Measurements from ENCODE around the gene ABHD5.
A peak's percentile ranks its signal among the peaks of the same experiment; 100 is the strongest.

The ABHD5 gene

DNA sequence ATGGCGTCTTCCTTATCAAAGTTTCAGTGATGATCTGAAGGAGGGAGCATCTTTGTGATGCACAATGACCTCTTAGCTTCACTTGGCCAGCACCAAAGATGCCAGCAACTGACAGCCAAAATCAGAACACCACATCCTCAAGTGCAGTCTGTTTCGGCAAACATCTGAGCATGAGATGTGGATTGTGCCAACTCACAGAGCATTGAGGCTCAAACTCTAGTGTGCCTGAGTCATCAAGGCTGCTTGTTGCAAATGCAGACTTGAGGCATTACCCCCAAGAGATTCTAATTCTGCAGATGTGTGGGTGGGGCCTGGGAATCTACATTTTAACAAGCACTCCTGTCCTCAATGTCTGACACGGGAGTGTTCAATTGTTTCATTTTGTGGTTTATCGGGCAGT lies 35.8 kb downstream of the ABHD5 start:
- DNase-seq: no peak

DNA sequence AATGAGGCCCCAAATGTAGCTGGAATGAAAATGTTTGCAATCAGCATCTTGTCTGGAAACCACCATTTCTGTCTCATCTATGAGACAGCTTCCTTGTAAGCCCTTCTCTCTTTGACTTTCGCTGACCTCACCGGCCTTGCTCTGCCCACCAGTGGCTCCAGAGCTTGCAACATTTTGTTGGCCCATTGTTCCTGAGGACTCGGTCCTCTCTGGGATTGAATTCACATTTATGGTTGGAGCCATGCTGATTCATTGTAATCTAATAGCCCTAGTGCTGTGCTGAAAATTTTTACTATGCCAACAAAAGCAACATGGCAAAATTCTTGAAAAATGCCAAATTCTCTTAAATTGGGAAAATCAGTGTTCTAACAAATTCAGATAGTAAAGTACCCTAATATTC lies 37.2 kb downstream of the ABHD5 start:
- no peak for DNase-seq

DNA sequence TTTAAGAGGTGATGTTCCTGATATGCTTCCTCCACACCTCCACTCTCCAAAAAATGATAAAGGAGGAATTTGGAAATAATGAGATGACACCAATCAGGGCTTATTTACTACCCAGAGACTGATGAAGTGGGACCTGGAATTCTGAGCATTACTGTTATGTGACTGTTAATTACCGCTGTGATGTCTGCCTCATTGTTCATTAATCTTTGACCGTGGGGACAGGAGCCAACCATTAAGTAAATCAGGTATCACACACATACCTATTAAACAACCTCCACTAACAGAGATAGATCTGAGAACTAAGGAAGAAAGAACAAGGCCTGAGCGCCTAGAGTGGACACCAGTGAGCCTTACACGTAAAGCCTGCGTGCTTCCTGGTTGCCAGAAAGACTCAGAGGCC lies 37.7 kb downstream of the ABHD5 start:
- DNase-seq: no peak

DNA sequence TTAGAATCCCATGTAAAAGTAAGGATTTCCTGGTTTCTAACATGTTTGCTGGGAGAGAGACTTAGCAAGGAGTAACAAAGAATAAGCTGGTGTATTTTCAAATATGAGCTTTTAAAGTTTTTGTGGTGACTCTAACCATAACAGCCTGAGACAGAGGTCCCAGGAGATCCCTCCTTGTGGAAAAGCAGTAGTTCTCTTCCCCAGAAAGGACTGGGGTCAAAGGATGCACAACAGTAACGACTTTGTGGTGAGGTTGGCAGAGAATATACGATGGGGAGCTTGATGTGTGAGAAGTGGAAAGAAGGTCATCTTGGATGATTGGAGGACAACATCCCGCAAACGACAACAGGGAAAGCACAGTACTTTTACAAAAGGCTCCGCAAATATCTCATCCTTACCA lies 38.2 kb downstream of the ABHD5 start:
- no peak for DNase-seq

DNA sequence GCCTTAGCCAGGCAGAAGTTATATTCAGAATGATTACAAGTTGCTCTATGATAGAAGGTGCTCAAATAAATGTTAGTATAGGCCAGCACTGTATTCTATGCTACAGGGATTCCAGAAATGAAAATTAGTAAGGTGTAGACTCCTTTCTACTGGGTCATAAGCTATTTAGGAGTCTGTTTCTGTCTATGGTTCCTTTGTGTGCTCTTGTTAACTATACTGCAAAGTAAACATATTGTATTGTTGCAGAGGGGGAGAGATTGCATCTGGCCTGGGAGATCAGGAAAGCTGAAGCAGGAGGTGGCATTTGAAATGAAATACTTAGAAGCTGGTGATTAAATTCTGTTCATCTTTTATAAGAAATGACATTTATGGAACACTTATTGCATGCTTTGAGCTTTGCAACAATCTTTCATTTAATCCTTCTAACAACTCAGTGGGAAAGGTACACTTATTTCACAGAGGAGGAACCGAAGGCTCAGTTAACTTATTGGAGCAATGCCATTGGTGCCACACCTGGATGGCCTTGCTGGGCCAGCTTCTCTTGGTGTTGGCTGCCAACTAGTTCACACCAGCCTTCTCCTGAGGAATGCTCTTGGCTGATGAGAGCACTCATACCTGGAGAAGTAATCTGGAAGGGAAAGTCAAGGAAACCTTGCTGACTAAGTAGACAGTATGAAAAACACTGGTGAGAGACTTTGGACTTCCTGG lies 39.1 kb downstream of the ABHD5 start:
- DNase-seq: no peak

DNA sequence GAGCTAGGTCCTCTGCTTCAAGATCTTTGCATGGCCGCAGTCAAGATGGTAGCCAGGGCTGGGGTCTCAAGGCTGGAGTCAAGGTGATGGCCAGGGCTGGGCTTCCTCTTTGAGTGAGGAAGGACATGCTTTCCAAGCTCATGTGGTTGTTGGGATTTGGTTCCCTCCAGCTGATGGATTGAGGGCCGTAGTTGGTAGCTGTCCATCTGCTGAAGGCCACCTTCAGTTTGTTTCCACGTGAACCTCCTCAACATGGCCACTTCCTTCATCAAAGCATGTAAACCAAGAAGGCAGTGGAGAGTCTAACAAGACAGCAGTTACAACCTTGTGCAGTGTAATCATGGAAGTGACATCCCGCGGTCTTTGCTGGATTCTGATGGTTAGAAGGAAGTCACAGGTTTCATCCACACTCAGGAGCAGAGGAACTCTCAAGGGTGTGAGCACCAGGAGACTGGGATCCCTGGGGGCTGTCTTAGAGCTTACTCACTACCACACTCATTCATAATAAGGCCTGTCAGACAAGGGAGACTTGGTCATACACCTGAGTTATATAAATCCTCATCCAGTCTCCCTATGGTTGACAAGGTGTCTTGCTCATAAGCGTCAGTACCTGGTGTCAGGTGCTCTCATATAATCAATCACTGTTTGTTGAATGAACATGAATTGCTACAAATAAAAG lies 42.1 kb downstream of the ABHD5 start:
- no peak for DNase-seq

DNA sequence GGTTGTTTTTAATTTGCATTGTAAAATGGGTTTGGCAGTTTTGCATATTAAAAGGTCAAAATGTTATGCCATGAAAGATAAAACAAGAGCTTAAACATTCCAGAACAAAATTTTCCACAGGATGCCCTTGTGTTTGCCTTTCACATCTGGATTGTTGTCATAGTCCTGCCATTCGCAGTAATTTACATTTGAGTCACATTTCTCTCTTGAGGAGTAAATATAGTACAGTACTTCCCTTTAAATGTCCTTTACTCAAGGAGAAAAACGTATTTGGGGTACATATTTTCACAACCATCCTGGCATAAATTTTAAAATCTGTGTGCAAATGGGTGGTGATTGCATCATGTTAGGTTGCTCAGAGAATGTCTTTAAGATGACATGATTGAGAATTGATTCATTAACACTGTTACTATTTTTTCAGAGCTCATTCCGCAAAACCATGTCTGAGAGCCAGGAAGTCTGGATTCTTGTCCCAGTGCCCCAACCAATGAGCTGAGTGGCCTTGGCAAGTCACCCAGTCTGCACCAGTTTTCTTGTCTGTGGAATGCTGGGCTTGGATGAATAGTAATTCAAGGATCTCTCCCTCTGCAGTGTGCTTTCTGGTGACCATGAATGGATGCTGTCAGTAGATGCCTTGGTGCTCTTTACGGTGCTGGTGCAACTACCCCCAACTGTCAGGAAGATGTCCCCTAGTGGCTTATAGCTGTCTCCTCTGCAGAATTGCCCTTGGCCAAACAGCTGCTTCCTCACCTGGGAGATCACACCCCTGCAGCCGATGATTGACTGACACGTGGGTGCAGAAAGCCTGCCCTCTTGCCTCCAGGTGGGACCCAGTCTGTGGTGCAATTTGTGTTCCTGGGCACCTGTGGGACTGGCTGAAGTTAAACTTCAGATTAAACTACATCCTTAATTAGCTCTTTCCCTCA lies 43.0 kb downstream of the ABHD5 start:
- peak; percentile 9 for DNase-seq

DNA sequence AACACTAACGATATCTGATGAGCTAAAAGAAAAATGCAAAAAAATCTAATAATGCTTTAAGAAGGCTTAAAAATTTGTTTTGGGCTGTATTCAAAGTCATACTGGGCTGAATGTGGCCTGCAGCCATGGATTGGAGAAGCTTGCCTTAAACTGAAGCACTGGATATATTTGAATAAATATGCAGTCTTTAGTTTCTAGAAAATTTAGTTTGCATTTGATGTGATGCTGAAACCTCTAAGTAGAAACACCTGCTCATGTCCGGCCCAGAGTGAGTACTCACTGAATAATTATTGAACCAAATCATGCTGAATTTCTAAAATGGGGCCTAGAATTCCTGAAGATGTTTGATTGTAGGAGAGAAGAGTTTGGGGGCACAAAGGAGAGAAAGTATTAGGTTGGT lies 43.9 kb downstream of the ABHD5 start:
- no peak for DNase-seq

DNA sequence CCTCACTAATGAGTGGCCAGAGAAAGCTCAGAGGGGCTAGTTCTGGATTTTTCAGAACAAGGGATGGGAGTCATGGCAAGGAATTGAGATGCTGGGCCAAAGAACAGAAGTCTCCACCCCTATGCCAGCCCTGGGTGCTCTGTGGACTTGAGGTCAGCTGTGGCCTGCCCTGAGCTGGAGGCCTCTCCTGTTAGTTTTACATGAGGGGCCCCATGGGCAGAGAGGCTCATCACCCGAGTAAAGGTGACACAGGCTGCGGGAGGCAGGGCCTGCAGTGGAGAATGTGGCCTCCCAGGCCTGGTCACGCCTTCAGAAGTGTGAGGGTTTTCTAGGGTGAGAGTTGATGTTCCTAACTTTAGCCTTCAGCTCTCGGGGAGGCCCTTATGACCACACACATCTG lies 44.9 kb downstream of the ABHD5 start:
- no peak for DNase-seq

DNA sequence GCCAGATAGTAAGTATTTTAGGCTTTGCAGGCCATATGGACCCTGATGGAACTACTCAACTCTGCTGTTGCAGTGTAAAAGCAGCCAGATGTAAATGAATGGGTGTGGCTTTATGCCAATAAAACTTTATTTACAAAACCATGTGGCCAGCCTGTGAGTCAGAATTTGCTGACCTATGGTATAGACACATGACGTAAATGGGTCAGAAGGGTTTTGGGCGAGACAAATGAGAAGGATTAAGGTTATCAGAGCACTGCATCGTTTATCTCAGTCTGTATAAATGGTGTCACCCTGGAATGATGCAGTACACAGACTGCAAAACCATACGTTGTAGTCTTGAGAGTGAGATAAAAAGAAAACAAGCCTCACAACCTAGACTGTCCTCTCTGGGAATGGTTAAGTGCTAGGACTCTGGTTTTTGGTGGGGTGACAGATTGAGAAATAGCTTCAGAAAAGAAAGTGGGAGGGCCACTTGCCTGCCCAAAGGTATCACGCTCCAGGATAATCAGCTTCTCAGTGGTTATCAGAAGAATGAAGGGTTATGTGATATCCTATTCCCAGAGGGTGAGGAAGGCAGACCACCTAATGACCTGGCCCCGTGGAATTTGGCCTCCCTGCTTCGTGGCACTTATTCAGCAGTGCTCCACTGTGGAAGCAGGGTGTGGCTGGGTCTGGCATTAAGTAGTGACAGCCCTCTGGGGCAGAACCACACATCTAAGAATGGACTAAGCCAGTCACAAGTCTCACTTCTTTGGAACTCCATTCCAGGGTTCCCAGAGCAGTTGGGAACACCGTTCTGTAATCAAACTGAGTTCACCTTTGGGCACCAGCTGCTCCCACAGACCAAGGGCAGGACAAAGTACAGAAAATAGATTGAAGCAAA lies 46.1 kb downstream of the ABHD5 start:
- no peak for DNase-seq

DNA sequence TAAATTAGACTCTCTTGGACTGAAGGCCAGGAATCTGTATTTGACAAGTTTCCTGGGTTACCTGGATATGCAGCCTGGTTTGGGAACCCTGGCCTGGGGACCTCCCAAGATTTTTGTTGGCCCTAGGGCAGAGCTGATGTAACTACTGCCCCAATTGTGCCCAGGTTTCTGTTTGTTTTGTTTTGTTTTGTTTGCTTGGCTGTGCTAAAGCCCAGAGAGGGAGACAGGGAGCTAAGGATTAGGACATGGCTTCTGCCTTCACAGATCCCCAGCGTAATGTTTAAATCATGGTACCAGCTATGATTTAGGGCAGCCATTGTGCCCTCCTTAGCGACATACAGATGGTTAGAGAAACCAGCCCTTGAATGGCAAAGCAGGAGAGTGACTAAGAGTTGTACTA lies 47.6 kb downstream of the ABHD5 start:
- no peak for DNase-seq

DNA sequence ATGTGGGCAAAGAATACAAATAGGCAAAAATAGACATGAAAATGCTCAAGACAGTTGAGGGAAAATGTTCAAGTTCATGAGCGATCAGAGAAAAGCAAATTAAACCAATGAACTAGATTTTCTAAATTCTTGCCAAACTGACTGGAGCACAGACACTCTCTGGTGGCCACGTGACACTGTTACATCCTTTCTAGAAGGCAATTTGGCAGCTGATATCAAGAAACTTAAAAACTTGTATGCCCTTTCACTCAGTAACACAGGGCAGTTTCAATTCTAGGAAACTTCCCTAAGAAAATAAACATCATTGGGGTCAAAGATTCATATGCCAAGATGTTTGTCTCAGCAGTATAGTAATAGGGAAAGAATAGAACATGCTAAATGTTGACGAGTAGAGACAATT lies 52.2 kb downstream of the ABHD5 start:
- peak; percentile 5 for DNase-seq

DNA sequence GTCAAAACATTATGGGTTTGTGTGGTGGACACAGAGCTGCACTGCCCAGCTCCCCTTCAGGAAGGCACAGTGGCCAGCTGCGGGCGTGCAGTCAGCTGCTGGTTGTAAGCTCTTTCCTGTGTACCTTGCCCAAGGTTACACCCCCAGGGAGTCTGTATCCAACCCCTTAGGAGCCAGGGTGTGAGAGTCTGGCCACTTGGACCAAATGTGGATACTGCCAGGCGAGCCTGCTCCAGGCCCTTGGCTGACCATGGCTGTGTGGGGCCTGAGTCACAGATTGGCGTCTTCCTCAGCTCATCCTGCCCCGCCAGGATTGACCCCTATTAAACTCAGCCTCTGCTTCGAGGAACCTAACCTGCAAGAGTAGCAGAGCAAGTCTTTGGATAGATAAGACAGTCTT lies 56.9 kb downstream of the ABHD5 start:
- no peak for DNase-seq

DNA sequence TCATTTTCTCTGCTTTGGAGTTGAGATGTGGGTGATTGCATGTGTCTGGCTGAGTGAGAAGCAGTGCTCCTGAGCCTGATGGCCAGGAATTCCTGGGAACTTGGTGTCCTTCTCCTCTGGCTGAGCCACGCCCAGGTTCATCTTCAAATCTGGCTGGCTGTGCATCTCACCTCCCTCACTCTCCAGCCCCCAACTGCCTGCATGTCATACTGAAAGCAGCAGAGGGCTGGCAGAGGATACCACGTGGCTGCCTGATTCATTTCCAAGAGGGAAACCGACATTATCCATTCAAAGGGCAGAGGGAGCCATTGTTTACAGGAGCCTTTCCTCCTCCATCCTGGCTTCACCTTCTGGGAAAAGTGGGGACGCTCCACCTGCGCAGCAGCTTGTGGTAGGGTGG lies 57.4 kb downstream of the ABHD5 start:
- DNase-seq: no peak

DNA sequence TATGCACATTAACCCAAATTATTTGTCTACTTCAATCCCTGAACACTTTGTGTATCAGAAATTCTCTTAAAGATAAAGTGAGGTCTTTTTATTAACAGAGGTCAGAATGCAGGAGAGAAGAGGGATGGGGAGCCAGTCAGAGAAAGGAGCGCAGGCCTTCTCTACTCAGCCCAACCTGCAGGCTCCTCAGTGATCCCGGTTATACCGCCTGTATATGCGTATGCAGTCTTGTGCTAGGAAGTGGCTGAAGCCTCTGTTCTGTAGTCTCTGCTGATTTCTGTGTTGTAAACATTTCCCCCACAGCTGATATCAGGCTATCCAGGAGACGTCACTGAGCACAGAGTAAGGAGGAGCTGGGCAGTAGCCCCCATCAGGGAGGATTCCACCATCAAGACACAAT lies 57.9 kb downstream of the ABHD5 start:
- DNase-seq: no peak

DNA sequence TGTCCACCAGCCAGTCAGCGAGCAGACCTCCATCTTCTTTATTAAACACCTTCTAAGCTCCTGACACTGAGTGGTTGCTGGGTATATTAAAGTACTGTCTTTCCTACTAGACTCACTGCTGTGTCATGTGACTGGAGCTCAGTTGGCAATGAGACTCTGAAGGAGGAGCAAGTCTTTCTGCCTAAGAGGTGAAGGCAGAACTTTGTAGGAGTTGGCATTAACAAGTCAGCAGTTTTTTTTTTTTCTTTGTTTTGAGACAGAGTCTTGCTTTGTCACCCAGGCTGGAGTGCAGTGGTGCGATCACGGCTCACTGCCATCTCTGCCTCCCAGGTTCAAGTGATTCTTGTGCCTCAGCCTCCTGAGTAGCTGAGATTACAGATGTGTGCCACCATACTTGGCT lies 62.2 kb downstream of the ABHD5 start:
- DNase-seq: no peak

DNA sequence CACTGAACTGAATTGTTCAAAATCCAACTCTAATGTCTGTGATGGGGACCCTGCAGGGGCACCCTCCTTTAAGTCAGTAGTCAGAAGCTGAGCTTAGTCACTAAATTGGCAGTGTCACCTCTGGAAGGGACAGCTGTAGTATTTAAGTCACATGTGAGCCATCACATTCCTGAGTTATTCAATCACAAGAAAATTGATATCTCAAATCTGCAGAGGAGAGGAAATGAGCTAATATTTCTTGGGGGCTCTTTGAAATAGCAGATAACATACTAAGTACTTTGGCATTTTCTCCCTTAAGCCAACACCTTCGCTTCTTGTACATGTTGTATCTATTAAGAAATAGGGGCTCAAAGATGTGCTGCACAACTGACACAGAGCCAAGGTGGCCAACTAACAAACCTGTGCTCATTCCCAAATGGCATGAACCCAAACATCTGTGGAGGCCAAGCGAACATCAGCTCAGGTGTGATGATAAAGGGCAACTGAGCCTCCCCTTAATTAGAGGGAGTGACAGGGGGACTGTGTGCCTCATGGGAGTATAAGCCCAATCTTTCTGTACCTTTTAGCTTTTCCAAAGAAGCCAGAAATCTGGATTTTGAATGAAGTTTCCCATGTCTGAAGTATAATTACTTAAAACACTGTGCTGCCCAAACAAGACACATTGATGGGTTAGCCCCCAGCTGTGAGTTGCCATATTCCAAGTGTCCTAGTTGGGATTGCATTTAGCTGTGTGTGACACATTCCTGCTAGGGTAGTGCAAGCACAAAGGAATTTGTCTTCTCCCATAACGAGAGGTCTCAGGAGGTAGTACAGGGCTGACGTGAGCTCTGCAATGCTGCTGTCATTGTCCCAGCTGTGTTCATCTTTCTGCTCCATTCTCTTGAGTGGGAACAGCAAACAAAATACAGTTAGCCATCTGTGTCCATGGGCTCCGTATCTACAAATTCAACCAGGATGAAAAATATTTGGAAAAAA lies 63.3 kb downstream of the ABHD5 start:
- no peak for DNase-seq

DNA sequence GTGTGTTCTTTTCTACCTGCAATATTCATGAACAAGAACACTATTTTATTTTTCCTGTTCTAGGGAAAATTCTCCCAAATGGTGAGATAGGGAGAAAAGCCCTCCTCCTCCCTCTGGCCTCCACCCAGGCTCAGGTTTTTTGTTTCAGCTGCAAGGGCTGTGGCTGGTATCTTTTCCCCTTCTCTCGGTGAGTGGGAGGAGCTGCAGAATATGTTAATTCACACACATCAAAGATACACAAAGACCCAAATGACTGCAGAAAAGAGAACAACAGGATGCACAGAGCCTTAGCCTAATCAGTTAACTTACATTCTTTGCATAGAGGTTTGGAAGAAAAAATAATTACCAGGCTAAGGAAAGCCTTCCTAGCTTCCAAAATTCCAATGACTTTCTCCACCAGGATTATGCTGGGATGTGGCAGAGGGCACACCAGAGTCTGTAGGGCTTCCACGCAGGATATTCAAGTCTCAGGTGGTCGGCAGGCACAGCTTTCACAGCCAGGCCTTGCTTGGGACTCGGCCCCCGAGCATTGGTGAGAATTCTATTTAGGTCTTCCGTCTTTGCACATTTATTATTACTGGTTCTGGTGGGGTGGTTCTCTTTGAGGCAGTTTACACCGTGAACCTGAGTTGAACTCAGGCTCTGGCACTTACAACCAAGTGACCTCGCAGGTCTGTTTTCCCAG lies 64.9 kb downstream of the ABHD5 start:
- no peak for DNase-seq

DNA sequence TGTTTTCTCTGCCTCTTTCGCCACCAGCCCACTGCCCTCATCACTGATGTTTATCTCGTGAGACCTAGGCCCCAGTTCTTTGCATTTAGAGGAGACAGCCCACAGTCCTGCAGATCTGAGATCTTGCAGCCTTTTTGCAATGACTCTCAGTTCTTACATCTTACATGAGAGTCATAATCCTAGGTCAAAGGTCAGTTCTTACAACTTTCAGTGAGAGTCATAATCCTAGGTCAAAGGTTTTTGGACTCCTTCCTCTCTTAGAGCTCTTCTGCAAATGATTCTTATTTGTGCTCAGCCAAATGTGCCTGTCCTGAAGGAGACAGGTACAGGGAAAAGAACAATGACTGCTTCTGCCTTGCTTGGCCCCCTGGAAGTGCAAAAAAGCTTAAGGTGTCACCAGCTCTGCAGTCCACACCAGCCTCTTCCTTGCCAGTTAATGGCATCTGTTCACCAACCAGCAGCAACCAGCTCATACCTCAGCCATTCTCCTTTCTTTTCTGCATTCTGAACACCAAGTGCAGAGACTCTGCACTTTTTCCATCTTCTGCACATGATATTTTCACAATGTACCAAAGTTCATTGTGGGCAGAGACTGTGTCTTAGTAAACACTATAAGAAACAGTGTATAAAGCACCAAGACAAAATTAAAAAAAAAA lies 67.1 kb downstream of the ABHD5 start:
- DNase-seq: no peak

DNA sequence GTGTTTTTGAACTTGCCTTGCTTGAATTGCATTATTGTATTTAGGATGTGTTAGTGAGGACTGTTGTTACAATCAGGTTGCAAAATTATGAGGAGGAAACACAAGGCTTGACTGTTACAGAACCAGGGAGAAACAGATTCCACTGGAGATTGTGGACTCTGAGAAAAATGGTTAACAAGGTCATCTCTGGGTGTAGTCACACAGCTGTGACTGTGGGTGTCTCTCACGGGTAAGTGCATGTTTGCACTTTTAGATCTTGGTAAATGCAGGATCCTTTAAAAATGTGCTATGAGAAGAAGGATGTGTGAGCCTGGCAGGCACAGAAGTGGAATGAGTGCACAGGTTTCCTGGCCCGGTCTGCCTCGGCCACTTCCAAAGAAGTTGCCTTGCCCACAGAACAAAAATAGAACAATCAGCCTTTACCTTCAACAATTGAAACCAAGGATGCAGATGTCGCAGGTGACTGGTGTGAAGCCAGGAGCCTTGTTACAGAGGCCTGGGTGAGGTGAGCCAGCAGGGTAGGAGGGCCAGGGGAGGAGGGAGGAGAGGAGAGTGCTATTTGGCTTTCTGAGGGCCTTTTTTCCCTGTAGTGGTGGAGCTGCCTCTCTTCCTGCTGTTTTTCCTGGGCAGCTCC lies 68.0 kb downstream of the ABHD5 start:
- no peak for DNase-seq
